Stimulated activated naive CD8-positive, alpha-beta T cell treated with anti-CD3 and anti-CD28 coated beads, Interleukin-15, Interleukin-2, amounts not matched to agents 100 U/mL and 50 U/mL, for 24 hours (primary cell): ENCODE results near the gene PRKAR1B.

Experiments
- ATAC-seq: fragments of 150-1000 bp; cut with Tn5 transposase; one replicate; pipeline ENCODE4 v1.10.0; 2021
- DNase-seq: peaks from one replicate; pipeline ENCODE4 v3.0.0; 2021

PRKAR1B gene

GRCh38 chr7:569996-570800, 156.9 kb downstream of the PRKAR1B start:
- ATAC-seq: no peak

DNA sequence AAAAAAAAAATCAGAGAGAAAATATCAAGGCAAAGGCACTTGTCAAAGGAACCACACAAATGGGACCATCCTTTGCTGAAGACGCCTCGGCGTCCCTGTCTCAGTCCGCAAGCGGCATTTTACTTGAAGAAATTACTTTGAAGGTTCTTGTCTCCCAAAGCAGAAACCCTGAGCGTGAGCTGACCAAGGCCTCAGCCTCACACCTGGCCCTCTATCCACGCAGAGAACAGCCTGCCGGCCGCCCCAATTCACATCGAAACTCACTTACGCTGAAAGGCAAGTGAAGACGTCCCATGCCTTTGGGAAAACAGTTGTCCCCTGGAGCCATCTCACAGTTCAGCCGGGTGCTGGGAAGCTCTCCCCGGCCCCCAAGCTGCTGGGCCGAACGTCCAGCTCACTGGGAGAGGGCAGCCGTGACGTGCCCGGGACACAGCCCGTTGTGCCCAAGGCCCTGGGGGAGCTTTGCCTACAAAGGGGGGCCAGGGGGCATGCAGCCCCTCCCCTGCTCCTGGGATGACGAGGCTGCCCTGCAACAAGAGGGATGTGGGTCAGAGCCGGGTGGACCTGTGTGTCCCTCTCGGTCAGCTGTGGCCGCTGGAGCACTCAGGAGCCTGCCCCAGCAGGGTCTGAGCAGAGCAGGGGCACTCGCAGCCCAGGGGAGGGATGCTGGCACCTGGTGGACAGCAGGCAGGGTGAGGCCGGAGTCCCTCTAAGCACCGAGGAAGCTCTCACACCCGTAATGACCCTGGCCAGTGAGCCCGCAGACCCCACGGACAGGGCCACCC, 157.8 kb downstream of the PRKAR1B start:
- DNase-seq: no peak
- ATAC-seq: no peak

More at GRCh38 chr7:569996-570800, 156.9 kb downstream of the PRKAR1B start:
- DNase-seq: no peak

GRCh38 chr7:568031-568951, 158.8 kb downstream of the PRKAR1B start:
- DNase-seq: no peak
- no peak for ATAC-seq

DNA sequence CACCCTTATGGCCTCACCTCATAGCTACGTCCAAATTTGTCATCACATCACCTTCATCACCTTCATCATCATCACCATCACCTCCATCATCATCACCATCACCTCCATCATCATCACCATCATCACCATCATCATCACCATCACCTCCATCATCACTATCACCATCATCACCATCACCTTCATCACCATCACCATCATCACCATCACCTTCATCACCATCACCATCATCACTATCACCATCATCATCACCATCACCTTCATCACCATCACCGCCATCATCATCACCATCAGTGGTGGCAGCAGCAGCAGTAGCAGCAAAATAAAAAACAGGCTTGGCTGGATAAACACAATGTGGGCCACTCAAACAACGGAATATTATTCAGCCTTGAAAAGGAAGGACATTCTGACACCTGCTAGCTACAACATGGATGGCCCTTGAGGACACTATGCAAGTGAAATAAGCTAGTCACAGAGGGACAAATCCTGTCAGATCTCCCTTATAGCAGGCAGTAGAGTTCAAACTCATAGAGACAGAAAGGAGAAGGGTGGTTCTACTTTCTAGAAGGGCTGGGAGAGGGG, 159.7 kb downstream of the PRKAR1B start:
- DNase-seq (no peak), ATAC-seq (no peak)

DNA sequence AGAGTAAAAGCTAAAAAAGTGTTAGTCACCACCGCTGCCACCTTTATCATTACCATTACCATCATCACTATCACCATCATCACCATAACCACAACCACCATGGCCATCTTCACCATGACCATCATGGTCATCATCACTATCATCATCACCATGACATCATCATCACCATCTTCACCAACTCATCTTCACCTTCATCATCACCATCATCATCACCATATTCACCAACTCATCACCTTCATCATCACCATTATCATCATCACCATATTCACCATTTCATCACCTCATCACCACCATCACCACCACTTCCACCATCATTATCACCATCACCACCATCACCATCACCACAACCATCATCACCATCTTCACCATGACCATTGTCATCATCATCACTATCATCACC, 161.0 kb downstream of the PRKAR1B start:
- no peak for DNase-seq
- ATAC-seq: no peak

GRCh38 chr7:564176-564865, 162.8 kb downstream of the PRKAR1B start:
- DNase-seq (no peak), ATAC-seq (no peak)

GRCh38 chr7:563629-564170, 163.4 kb downstream of the PRKAR1B start:
- no peak for DNase-seq

DNA sequence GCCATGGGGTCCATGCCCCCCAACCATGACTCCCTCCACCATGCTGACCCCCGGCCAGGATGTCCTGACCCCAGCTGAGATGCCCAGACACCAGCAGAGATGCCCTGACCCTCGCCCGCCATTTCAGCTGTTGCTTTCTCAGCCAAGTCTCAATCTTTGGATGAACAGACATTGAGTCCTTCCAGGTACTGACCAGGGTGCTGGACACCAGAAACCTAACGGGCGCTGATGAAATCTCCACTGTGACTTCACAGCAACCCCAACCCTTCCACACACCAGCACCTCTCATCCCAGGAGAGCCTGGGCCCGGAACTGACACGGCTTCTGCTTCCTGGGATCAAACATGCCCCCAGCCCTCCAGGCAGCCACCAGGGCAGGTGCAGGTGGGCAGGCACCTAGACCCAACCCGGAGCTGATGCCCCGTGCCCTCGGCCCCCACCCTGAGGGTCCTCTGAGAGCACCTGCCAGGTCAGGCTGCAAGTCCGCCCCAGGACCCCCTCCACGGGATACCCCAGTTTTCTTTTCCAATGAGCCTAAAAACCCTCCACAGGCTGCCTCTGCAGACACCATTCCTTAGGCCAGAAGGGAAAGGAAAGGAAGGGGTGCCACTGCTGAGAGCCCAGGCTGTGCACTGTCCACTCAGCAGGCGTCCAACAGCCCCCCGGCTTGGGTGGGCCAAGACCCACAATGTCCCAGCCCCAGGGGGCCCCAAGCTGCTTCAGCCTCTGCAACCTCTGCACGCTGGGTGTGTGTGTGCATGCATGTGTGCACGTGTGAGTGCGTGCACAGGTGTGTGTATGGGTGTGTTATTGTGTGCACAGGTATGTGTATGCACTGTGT, 164.1 kb downstream of the PRKAR1B start:
- ATAC-seq (no peak), DNase-seq (no peak)

More at GRCh38 chr7:563629-564170, 163.4 kb downstream of the PRKAR1B start:
- no peak for ATAC-seq

DNA sequence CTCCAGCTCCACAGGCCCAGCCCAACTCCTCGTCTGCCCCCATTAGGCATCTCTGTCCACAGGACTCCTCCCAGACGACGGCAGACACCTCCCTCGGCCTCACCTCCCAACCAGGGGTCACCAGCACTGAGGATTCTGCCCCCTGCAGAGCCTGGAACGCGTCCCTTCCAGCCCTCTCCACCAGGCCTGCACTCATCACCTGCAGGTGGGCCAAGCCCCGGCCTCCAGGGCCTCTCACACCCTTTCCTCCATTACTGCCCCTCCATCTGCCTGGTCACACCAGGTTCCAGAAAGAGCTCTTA, 164.8 kb downstream of the PRKAR1B start:
- DNase-seq: no peak
- ATAC-seq: no peak

GRCh38 chr7:561631-562373, 165.3 kb downstream of the PRKAR1B start:
- ATAC-seq (no peak), DNase-seq (no peak)

DNA sequence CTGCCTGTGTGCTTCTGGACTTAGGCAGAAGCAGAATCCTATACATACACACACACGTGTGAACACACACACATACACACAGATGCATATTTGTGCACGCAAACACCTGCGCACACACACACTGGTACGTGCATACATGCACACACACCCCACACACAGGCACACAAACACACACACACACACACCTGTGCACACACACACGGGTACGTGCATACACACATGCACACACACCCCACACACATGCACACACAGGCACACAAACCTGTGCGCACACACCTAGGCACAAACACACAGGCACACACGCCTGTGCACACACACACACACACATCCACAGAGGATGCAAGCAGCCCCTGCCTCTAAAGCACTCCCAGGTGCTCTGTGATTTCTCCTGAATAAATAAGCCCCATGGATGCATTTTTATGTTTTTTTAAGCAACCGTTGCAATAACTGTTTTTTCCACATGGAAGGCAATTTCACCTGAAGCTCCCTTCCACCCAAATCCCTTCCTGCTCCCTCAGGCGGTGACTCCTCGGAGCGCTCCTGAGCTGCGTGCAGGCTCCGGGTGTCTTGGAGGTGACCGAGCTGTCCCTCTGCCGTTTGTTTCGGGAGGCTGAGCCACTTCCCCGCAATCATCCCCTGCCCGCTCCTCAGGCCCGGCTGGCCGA, 166.0 kb downstream of the PRKAR1B start:
- ATAC-seq (no peak), DNase-seq (no peak)

DNA sequence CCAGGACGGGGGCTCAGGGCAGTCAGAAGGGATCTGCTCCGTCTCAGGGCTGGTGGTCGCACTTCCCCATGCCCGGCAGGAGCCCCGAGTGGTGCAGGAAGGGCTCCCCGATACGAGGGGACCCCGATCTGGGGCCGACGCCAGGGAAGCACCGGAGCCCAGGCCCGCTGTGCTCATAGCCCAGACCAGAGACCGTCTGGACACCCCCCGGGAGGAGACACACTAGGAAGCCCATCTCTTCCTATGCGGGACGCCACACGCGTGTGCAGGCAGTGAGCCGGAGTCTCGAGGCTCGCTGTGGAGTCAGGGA, 167.7 kb downstream of the PRKAR1B start:
- no peak for ATAC-seq
- no peak for DNase-seq

GRCh38 chr7:557558-557881, 169.6 kb downstream of the PRKAR1B start:
- DNase-seq (no peak), ATAC-seq (no peak)

GRCh38 chr7:556837-557557, 170.1 kb downstream of the PRKAR1B start:
- no peak for DNase-seq
- ATAC-seq: no peak

GRCh38 chr7:556291-556826, 170.7 kb downstream of the PRKAR1B start:
- no peak for DNase-seq
- ATAC-seq: no peak

DNA sequence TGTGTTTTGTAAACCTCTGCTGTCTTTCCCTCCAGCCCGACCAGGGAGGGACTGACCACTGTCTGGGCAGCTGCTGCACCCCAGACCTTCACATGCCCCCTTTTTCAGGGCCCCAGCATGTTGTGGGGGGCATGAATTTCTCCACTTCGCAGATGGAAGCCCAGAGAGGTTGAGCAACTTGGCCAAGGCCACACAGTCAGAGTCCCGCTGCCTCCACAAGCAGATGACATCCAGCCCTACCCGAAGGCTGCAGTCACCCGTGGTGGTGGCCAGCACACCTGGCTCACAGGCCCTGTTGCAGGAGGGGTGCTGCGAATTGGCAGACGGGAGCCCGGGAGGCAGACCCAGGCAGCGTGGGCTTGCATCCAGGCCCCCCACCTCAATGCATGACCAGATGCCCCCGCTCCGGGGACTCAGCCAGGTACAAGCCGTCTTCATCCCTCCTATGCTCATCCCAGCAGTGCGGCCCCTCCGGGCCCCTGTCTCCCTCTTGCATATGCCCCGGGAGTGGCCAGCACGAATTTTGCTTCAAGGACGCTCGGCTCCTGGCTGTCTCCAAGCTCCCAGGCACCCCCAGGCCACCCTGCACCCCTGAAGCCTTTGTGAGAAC, 171.4 kb downstream of the PRKAR1B start:
- DNase-seq (no peak), ATAC-seq (no peak)

- DNase-seq (no peak), ATAC-seq (no peak)
These were observed 173.4 kb downstream of the PRKAR1B start for GRCh38 chr7:553636-554111.
